ENCODE results near the gene ZBTB7C. TPM values are rescaled to one million over a fixed set of nuclear protein-coding genes. Genes with fewer than 3 reads are reported as not detected.

Gene ZBTB7C
- total RNA-seq, 2 donors from 2014 or later = 25.1 to 36.4 TPM

DNA sequence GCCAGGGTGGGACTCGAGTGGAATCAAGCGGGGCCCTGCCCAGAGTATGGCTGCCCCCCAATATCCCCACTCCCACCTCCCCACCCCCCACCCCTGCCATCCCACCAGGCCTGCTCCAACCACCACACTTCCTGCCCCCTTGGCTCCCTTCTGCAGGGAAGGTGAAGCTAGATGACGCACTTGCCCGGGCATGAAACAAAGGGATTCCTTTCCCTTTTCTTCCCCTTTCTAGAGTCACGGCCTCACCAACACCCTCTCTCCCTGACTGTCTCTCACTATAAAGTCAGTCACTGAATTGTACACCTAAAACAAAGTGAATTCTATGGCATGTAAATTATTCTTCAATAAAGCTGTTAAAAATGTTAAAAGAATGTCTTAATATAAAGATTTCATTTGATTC is 16.0 kb downstream of the ZBTB7C start:
- Histone ChIP-seq H3K4me1 (no peaks in the 10 kb centered on the region), H3K4me3 (no peak overlapping the region), H3K9ac (ENCODE audit: low read depth in 2 of 2, low read length in 2 of 2) (no peak overlapping the region), H3K27me3 (no peaks in the 10 kb centered on the region), H3K36me3 (no peaks in the 10 kb centered on the region), H3K9me3 (no peaks in the 10 kb centered on the region), H3K27ac (no peak overlapping the region)
- intact Hi-C loops (cut with DNase I) = no loop called here
- DNase-seq = no peak
- TF ChIP-seq, protein P1, sequence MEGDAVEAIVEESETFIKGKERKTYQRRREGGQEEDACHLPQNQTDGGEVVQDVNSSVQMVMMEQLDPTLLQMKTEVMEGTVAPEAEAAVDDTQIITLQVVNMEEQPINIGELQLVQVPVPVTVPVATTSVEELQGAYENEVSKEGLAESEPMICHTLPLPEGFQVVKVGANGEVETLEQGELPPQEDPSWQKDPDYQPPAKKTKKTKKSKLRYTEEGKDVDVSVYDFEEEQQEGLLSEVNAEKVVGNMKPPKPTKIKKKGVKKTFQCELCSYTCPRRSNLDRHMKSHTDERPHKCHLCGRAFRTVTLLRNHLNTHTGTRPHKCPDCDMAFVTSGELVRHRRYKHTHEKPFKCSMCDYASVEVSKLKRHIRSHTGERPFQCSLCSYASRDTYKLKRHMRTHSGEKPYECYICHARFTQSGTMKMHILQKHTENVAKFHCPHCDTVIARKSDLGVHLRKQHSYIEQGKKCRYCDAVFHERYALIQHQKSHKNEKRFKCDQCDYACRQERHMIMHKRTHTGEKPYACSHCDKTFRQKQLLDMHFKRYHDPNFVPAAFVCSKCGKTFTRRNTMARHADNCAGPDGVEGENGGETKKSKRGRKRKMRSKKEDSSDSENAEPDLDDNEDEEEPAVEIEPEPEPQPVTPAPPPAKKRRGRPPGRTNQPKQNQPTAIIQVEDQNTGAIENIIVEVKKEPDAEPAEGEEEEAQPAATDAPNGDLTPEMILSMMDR (IDR thresholded peaks at IDR 0.05) = no peak

DNA sequence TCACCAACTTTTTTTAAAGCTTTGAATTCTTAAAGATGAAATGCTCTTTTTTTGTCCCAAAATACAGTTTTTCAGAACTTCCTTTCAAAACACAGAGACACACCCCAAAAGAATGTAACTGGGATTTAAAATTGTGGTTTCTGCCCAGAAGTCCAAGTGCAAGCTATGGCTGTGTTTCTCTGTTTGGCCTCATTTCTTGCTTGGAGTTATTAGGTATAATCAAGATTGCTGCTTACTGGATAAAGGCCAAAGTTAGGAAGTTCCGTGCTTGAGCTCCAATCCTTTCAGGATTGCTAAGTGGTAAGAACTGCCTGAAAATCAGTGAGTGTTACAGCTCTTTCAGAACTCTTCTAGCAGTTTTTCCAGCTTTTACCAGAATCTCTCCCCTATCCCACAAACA is 16.9 kb downstream of the ZBTB7C start:
- no peak overlapping the region for H3K27ac ChIP-seq
- no peaks in the 10 kb centered on the region for H3K4me1 ChIP-seq
- H3K36me3 ChIP-seq = no peaks in the 10 kb centered on the region
- TF ChIP-seq, protein P1 (IDR thresholded peaks at IDR 0.05) = no peak
- no peaks in the 10 kb centered on the region for H3K9me3 ChIP-seq
- no peak for DNase-seq
- H3K27me3 ChIP-seq = no peaks in the 10 kb centered on the region
- H3K4me3 ChIP-seq = no peak overlapping the region
- no peak overlapping the region for H3K9ac ChIP-seq (ENCODE audit: low read depth in 2 of 2, low read length in 2 of 2)
- intact Hi-C loops (cut with DNase I) = no loop called here

DNA sequence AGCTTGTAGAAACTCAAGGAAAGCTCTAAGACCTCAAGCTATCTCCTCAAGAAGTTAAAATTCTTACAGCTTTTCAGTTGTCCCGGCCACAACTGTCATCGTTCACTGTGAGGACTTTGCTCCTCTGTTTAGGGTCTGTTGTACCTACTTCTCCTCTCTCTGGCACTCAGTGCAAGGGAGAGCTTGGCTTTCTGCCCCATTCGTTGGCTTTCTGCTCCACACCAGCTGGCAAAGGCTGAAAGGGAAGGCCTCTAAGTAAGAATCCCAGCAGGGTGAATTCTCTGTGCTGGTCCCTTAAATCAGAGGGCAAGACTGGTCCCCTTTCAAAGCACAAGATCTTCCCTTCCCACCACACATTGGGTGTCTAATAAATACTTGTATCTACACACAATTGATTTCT is 17.3 kb downstream of the ZBTB7C start:
- no peak overlapping the region for H3K4me3 ChIP-seq
- H3K27ac ChIP-seq = no peak overlapping the region
- H3K27me3 ChIP-seq = no peaks in the 10 kb centered on the region
- TF ChIP-seq, protein P1 (IDR thresholded peaks at IDR 0.05) = no peak
- no peak for DNase-seq
- intact Hi-C loops (cut with DNase I) = no loop called here
- H3K36me3 ChIP-seq = no peaks in the 10 kb centered on the region
- no peaks in the 10 kb centered on the region for H3K9me3 ChIP-seq
- H3K4me1 ChIP-seq = no peaks in the 10 kb centered on the region
- H3K9ac ChIP-seq (ENCODE audit: low read depth in 2 of 2, low read length in 2 of 2) = no peak overlapping the region

DNA sequence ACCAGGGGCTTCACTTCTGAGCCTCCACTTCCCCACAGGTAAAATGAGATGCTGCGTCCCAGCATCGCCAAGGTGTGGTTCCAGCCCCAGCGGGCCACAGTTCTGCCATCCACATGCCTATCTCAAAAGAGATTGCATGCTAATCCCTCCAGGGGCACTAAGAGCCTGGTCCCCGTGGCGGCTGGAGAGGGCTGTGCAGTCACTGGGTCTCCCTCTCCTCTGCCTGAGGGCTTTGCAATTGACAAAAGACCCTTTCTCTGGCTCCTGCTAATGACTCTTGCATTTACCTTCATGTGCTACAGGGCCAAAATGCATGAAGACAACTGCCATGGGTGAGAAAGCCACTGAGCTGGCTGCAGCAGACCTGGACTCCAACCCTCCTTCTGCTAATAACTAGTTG is 18.5 kb downstream of the ZBTB7C start:
- H3K9me3 ChIP-seq = no peaks in the 10 kb centered on the region
- no peak for DNase-seq
- TF ChIP-seq, protein P1 (IDR thresholded peaks at IDR 0.05) = no peak
- no peak overlapping the region for H3K27ac ChIP-seq
- no peak overlapping the region for H3K4me3 ChIP-seq
- no peaks in the 10 kb centered on the region for H3K27me3 ChIP-seq
- intact Hi-C loops (cut with DNase I) = no loop called here
- H3K9ac ChIP-seq (ENCODE audit: low read depth in 2 of 2, low read length in 2 of 2) = no peak overlapping the region
- H3K36me3 ChIP-seq = no peaks in the 10 kb centered on the region
- H3K4me1 ChIP-seq = no peaks in the 10 kb centered on the region

DNA sequence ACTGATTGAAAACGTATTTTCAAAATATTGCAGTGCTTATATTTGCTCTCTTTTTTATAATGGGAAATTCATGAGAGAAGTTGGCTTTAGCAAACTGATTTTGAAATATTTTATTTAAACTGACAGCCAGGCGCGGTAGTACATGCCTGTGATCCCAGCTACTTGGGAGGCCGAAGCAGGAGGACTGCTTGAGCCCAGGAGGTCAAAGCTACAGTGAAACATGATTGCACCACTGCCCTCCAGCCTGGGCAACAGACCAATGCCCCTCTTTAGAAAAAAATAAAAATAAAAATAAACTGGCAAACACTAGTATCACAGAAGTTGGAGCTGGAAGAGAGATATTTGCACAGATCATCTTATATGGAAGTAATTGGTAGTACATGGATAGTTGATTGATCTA is 20.7 kb downstream of the ZBTB7C start:
- H3K4me3 ChIP-seq = no peak overlapping the region
- H3K27me3 ChIP-seq = no peaks in the 10 kb centered on the region
- TF ChIP-seq, protein P1 (IDR thresholded peaks at IDR 0.05) = no peak
- no peak for DNase-seq
- intact Hi-C loops (cut with DNase I) = no loop called here
- H3K4me1 ChIP-seq = no peaks in the 10 kb centered on the region
- no peaks in the 10 kb centered on the region for H3K9me3 ChIP-seq
- no peak overlapping the region for H3K27ac ChIP-seq
- no peak overlapping the region for H3K9ac ChIP-seq (ENCODE audit: low read depth in 2 of 2, low read length in 2 of 2)
- no peaks in the 10 kb centered on the region for H3K36me3 ChIP-seq

DNA sequence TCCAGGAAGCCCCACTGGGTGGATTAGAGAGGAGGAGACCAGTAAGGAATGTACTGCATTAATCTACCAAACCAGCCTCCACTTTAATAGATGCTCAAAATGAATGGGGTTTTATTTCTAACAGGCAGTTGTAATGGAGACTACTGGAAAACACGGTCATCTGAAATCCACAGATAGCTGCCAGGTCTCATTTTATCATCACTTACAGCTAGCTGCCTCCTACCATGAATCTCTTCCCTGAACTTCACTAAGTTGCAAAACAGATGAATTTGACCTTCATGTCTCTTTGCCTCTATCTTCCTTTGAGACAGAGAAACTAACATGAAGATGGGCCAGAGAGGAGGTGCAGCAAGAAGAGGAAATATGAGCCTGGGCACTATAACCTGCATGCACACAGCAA is 21.9 kb downstream of the ZBTB7C start:
- DNase-seq = no peak
- H3K4me3 ChIP-seq = no peak overlapping the region
- H3K9ac ChIP-seq (ENCODE audit: low read depth in 2 of 2, low read length in 2 of 2) = no peak overlapping the region
- intact Hi-C loops (cut with DNase I) = no loop called here
- H3K9me3 ChIP-seq = no peaks in the 10 kb centered on the region
- no peak overlapping the region for H3K27ac ChIP-seq
- no peaks in the 10 kb centered on the region for H3K4me1 ChIP-seq
- no peaks in the 10 kb centered on the region for H3K27me3 ChIP-seq
- H3K36me3 ChIP-seq = no peaks in the 10 kb centered on the region
- TF ChIP-seq, protein P1 (IDR thresholded peaks at IDR 0.05) = no peak

Measured in colonic mucosa (tissue), 4 donors.